GM23248 (cell line): Measurements from ENCODE around the gene PDSS2.

Experiments
- EZH2 ChIP-seq: fragments of 200-600 bp; sonication (generic); IDR thresholded peaks from 2 replicates; pipeline ENCODE4 v1.6.1; 2018; ENCODE audit warnings: antibody characterized with exemption, mild to moderate bottlenecking; ENCODE audit not compliant: insufficient read depth, poor library complexity, severe bottlenecking
- EZH2phosphoT487 ChIP-seq: fragments of 200-600 bp; sonication (generic); IDR thresholded peaks from 2 replicates; pipeline ENCODE4 v1.6.1; 2018; ENCODE audit warnings: antibody characterized with exemption, moderate library complexity, mild to moderate bottlenecking, low read depth; ENCODE audit not compliant: insufficient read depth

GRCh38 chr6:107444277-107444676, 15.1 kb downstream of the PDSS2 start:
- TF ChIP-seq EZH2: no peak
- no peak for TF ChIP-seq EZH2phosphoT487
